ENCODE data around the gene MAN1C1. TPM values are rescaled to one million over a fixed set of nuclear protein-coding genes. Genes with fewer than 3 reads are reported as not detected.

MAN1C1 gene
- polyA plus RNA-seq, 3 donors, result 14.8 to 16.0 (median 15.2) TPM

DNA sequence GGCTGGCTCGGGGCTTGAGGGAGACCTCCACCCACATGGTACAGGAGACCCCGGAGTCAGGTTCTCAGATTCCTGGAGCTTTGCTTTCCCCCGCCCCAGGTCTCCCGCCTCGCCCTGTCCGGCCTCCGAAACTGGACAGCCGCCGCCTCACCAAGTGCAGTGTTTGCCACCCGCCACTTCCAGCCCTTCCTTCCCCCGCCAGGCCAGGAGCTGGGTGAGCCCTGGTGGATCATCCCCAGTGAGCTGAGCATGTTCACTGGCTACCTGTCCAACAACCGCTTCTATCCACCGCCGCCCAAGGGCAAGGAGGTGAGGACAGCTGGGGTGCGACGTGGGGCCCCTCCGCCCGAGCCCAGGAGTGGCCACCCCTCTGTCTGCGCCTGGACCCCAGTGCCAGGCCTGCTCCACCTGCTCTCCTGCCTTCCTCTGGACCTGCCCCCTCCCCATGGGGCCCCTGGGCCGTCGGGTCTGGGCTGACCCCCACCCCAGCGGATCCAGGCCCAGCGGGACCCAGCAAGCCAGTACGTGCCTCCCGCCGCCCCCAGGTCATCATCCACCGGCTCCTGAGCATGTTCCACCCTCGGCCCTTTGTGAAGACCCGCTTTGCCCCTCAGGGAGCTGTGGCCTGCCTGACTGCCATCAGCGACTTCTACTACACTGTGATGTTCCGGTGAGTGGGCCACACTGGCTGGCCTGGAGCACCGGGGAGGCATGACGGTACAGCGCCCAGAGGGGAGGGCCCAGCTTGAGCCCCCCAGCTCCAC lies 192.1 kb downstream of the MAN1C1 start:
- no peak for DNase-seq (ENCODE audit: low read depth in 3 of 3, low spot score in 2 of 3)

DNA sequence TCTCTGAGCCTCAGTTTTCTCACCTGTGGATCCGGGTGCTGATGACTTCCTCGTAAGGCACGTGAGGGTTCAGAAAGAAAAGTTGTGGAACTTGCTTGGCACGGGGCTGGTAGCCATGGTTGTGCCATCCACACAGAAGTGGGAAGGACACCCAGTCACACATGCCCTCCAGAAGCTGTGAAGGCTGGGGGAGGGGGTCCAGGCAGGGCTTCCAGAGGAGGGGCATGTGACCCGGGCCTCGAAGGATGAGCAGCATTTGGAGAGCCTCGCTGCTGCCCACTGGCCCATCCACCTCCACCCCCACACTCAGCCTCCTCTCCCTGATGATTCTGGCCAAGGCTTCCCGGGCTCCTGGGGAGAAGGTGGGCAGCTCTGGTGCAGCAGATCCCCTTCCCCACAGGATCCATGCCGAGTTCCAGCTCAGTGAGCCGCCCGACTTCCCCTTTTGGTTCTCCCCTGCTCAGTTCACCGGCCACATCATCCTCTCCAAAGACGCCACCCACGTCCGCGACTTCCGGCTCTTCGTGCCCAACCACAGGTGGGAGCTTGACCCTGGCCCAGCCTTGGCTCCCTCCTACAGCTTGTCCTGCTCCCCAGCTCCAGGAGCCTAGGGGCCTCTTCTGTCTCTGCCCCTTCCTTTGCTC lies 192.8 kb downstream of the MAN1C1 start:
- DNase-seq (ENCODE audit: low read depth in 3 of 3, low spot score in 2 of 3), result no peak

DNA sequence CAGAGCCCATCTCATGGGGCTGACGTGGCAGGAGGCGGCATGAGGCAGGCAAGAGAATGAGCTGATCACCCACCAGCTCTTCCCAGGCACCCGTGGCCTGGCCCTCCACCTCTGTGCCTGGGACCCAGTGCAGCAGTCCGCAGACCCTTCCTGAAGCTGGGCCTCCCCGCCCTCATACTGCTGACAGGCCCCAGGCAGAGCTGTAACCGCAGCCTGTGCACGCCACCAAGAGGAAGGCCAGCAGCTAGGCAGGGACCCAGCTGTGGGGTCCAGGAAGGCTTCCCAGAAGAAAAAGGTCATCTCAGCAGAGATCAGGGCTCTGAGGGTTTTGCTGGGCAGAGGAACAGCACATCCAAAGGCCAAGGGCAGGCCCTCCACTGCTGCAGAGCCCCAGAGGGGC lies 193.3 kb downstream of the MAN1C1 start:
- no peak for DNase-seq (ENCODE audit: low read depth in 3 of 3, low spot score in 2 of 3)

DNA sequence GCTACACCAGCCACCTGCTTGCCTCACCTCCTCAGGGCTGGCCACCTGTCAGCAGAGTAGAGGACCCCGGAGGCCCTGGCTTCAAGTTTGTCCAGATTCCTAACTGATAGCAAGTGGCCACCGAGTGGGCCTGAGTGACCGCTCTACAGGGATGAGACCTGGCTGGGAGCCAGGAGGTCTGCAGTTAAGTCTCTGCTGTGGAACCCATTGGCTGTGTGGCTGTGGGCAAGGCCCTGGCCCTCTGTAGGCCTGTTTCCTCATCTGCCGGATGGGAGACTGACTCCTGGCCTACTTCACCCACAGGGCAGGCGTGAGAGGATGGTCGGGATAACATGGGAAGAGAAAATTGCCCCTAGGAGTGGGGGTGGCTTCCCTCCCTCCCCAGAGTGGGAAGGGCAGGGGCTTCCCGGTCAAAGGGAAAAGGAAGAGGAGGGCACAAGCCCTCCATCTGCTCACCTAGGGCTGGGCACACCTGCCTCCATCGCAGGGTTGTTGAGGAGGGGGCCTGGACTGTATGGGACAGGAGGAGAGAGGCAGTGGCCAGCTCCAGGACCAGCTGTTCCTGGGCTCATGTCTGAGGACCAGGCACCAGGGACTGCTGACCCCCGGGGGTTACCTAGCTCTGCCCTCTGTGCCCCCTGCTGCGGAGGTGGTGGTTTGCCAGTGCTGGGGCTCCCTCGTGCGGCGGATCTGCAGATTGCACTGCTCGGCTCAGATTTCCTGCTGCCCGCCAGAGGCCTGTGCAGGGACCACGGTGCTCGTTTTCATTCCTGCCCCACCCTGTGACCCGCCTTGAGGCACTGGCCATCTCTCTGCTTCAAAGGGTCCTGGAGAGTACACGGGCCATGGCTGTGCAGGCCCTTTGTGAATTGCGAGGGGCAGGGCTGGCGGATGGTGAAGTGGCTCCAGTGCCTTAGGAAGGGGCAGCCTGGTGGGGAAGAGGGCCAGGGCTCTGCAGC lies 194.0 kb downstream of the MAN1C1 start:
- DNase-seq (ENCODE audit: low read depth in 3 of 3, low spot score in 2 of 3), result no peak

- no peak for DNase-seq (ENCODE audit: low read depth in 3 of 3, low spot score in 2 of 3)
Observed at GRCh38 chr1:25811384-25812082, 194.9 kb downstream of the MAN1C1 start.

DNA sequence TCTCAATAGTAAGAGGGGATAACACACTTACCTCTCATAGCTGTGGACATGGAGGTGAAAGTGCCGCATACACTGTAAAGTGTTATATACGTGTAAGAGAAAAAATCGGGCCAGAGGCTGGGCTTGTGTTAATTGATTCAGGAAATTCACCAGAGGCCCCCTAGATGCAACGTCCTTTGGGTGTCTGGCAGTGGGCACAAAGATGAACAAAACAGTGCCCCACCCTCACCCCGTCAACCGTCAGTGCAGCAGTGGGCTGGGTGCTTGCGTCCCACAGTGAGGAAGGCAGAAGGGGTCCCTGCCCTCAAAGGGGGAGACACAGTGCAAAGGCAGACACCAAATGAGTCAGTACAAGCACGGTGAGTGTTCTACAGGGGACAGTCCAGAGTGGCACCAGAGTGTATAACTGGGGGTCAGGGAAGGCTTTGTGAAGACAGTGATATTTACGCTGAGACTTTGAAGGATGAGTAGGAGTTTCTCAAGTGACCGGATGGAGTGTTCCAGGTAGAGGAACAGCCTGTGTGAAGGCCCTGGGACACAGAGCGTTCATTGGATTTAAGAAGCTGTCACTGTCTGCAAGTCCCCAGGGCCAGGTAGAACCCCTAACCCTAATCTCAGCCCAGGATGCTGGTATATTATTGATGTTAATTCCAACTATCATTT lies 196.6 kb downstream of the MAN1C1 start:
- DNase-seq (ENCODE audit: low read depth in 3 of 3, low spot score in 2 of 3), result no peak

DNA sequence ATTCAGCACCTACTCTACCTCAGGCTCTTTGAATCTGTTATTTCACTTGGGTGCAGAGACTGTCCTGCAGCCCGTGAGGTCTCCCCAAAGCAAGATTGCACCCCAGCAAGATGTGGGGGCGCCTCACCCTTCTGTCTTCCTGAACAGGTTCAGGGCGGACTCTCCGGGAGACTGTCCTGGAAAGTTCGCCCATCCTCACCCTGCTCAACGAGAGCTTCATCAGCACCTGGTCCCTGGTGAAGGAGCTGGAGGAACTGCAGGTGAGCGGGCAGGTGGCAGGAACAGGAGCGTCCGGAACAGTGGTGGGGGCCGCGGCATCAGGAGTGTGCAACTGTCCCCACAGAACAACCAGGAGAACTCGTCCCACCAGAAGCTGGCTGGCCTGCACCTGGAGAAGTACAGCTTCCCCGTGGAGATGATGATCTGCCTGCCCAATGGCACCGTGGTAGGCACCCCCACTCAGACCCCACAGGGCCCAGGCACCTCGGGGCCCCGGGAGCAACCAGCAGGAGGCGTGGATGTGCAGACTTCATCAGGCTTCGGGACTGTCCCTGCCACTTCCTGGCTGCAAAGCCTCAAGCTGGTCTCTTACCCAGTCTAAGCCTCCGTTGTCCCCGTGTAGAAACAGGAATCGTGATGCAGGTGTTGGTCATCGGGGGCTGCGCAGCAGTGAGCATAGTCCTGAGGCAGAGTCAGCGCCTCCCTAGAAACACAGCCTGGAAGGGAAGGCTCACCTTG lies 197.3 kb downstream of the MAN1C1 start:
- DNase-seq (ENCODE audit: low read depth in 3 of 3, low spot score in 2 of 3), result no peak

- DNase-seq (ENCODE audit: low read depth in 3 of 3, low spot score in 2 of 3), result no peak
Observed at GRCh38 chr1:25814549-25815087, 198.0 kb downstream of the MAN1C1 start.

DNA sequence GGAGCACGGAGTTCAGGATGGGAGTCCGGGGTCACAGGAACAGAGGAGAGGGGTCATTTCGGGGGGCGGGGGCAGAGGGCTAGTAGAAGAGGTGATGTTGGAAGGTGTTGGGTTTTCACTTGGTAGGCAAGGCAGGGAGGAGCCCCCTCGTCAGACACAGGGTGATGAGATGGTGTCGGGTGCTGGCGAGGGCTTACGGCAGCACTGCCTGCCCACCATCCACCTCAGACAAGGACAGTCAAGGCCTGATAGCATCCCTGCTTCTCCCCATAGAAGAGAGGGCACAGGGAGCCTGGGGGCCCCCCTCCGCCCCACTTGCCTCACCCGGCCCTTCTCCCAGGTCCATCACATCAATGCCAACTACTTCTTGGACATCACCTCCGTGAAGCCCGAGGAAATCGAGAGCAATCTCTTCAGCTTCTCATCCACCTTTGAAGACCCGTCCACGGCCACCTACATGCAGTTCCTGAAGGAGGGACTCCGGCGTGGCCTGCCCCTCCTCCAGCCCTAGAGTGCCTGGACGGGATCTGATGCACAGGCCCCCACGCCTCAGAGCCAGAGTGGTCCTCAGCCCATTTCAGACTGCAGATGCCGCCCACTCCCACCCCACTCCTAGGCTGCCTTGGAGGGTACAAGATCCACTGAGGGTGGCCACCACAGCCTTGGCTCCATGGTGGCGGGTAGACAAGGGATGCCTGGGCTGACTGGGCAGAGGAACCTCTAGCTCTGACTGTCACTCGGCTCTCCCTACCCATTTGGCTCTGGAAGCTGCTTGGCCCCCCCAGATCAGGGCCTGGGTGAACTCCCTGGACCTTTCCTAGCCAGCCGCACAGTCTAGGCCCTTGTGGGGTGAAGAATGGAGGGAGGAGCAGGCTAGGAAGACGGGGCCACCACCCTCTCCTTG lies 198.9 kb downstream of the MAN1C1 start:
- DNase-seq (ENCODE audit: low read depth in 3 of 3, low spot score in 2 of 3), result no peak

DNA sequence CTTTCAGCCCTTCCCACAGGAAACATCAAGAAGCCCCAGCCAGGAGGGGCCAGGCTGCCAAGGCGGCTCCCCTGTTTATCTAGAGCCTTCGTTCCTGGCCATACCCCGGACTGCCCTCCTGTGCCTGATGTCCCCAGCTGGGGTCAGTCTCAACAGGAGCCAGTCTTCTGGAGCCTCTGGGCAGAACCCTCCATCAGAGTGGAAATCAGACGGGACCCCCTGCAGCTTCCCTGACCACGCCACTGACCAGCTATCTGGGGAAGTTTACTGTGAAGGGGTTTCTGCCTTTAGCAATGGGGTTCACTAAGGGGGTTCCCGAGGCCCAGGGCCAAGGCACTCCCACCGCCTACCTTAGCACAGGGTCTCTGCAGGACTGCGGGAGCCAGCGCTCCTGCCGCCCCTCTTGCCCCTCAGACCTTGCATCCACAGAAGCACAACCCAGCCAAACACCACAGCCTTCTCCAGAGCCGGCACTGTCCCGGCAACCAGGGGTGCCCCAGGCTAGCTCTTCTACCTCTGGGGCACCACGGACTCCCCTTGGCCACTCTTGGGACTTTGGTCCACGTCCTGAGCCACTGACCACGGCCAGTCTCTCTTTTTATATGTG lies 199.6 kb downstream of the MAN1C1 start:
- DNase-seq (ENCODE audit: low read depth in 3 of 3, low spot score in 2 of 3), result no peak

GRCh38 chr1:25817840-25818501 lies 201.4 kb downstream of the MAN1C1 start:
- DNase-seq (ENCODE audit: low read depth in 3 of 3, low spot score in 2 of 3), result no peak

GRCh38 chr1:25818569-25818968 lies 202.0 kb downstream of the MAN1C1 start:
- no peak for DNase-seq (ENCODE audit: low read depth in 3 of 3, low spot score in 2 of 3)

DNA sequence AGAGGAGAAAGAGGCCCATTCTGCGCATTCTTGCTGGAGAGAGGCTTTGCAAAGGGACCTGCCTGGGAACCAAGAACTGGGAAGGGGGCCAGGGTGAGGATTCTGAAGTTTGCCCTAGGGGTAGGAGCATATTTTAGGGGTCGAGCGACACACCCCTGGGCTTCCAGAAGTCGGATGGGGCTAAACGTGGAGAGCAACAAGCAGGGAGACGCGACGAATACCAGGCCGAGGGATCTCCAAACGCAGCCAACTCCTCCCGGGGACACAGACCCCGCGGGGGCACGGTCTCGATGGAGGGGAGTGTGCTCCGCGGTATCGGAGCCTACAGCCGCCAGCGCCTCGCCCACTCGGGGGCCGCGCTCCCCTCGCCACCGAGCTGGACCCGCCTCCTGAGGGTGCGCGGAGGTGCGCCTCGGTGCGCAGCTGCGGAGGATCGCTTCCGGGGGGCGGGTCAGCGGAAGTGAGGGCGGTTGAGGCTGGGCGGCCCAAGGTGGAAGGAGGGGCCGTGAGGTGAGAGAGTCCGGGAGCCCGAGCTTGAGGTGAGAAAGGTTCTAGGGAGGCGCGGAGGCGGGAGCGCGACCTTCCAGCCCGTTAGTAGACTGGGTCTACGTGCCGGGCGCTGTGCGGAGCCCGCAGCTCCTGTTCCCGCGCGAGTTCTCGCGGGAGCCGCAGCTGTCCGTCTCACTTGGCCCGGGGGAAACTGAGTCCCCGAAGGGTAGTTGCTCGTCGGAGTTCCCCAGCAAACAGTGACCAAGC lies 203.1 kb downstream of the MAN1C1 start, which contains the start of gene MTFR1L:
Gene MTFR1L (plus strand): TSS at position 464 of the 756 bp plus-strand sequence. CDS start 3,151 bp downstream, outside the sequence.
- DNase-seq (ENCODE audit: low read depth in 3 of 3, low spot score in 2 of 3), result peak in 2 of 3 donors; percentile 69 to 72

DNA sequence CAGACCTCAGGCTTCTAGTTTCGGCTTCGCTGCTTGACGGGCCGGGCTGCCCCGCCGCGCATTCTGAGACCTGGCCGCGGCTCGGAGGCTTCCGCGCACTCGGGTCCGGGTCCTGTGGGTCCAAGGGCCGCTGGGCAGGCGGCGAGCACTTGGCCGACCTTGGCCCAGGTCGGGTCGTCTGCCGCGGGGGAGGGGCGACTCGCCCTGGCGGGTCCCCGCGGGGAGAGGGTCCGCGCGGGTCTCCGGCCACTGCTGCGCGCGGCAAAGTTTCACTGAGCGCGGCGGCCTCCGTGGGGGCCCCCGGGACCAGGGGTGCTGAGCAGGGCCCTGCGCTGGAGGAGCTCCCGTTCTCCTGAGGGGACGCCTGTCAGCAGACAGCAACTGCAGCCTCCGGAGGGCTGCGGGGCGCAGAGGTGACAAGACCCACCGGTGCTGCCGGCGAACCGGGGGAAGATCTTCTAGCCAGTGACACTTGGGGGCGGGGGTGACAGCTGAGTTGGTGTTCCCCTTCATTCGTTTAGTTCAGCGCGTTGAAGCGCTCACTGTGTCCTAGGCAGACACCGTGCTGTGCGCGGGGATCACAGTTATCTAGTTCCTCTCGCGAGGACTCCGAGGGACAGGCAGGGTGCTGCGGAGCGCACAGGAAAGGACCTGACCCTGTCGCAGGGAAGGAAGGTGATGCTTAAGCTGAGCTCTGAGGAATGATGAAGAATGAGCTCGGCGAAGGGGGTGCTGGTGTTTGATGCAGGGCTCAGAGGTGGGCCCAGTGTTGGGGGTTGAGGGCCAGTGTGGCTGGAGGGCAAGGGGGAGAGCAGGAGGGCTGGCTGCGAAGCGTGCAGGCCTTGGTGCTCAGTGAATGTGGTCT lies 203.9 kb downstream of the MAN1C1 start:
- DNase-seq (ENCODE audit: low read depth in 3 of 3, low spot score in 2 of 3), result no peak

- no peak for DNase-seq (ENCODE audit: low read depth in 3 of 3, low spot score in 2 of 3)
Observed at GRCh38 chr1:25821112-25821476, 204.5 kb downstream of the MAN1C1 start.
